IMR-90 (cell line): Measurements from ENCODE around the gene ZNF783. TPM values are rescaled to one million over a fixed set of nuclear protein-coding genes. Genes with fewer than 3 reads are reported as not detected.

Source experiments
- ATAC-seq: fragments of 200-7000 bp; cut with Tn5 transposase; 2 replicates; pipeline ENCODE4 v1.9.1; 2020; ENCODE audit warnings: low read depth, mild to moderate bottlenecking, moderate library complexity
- BruUV-seq: library from RNA; stranded (reverse); fragments of 400-500 nt; replicated peaks from 2 replicates; lab custom pipeline; 2021; lab: Mats Ljungman, UMichigan
- CTCF ChIA-PET: fragments of 300-600 bp; formaldehyde crosslinking; extraction: SDS; loops from one replicate; lab custom pipeline; 2021; ENCODE audit warnings: antibody characterized with exemption; lab: Yijun Ruan, JAX
- POLR2A ChIA-PET: fragments of 300-600 bp; sonication (Branson Sonifier 250); formaldehyde crosslinking; loops from one replicate; lab custom pipeline; 2022; ENCODE audit warnings: antibody characterized with exemption; ENCODE audit not compliant: unreplicated experiment; lab: Charles Lee
- DNase-seq: peaks from one replicate; pipeline ENCODE4 v3.0.0; 2013
- H2AFZ ChIP-seq: replicated peaks from 2 replicates; pipeline ENCODE3; 2013; ENCODE audit warnings: low read length, mild to moderate bottlenecking; ENCODE audit not compliant: poor library complexity
- H2AK5ac ChIP-seq: 2 replicates; pipeline ENCODE4 v1.6.1; 2013; ENCODE audit warnings: low read depth, low read length, inconsistent platforms
- H2AK9ac ChIP-seq: replicated peaks from 2 replicates; pipeline ENCODE3; 2013; ENCODE audit warnings: mild to moderate bottlenecking, low read depth, low read length, moderate library complexity; ENCODE audit not compliant: poor library complexity
- H2BK120ac ChIP-seq: 2 replicates; pipeline ENCODE4 v1.6.1; 2013; ENCODE audit warnings: low read depth, low read length, inconsistent platforms
- H2BK15ac ChIP-seq: 3 replicates; pipeline ENCODE4 v1.6.1; 2013; ENCODE audit warnings: low read depth, low read length, inconsistent platforms
- H2BK20ac ChIP-seq: 2 replicates; pipeline ENCODE4 v1.6.1; 2013; ENCODE audit warnings: low read depth, mild to moderate bottlenecking, inconsistent platforms, low read length, moderate library complexity
- H2BK5ac ChIP-seq: 2 replicates; pipeline ENCODE4 v1.6.1; 2013; ENCODE audit warnings: mild to moderate bottlenecking, low read depth, low read length, inconsistent platforms; ENCODE audit not compliant: poor library complexity, severe bottlenecking
- H3K14ac ChIP-seq: replicated peaks from 2 replicates; pipeline ENCODE4 v1.6.1; 2013; ENCODE audit warnings: low read depth, low read length, inconsistent platforms
- H3K18ac ChIP-seq: 2 replicates; pipeline ENCODE4 v1.6.1; 2013; ENCODE audit warnings: low read depth, low read length, control low read depth
- H3K23ac ChIP-seq: 2 replicates; pipeline ENCODE4 v1.6.1; 2013; ENCODE audit warnings: low read depth, low read length, inconsistent platforms
- H3K27ac ChIP-seq: 2 replicates; pipeline ENCODE4 v1.5.1; 2013; ENCODE audit warnings: mild to moderate bottlenecking, control low read depth, low read length; ENCODE audit not compliant: insufficient read depth
- H3K27me3 ChIP-seq: 2 replicates; pipeline ENCODE4 v1.6.1; 2013; ENCODE audit warnings: low read length; ENCODE audit not compliant: control insufficient read depth, insufficient read depth
- H3K36me3 ChIP-seq: 2 replicates; pipeline ENCODE4 v1.6.1; 2013; ENCODE audit warnings: low read length, mixed read lengths; ENCODE audit not compliant: control insufficient read depth, insufficient read depth
- H3K4ac ChIP-seq: 2 replicates; pipeline ENCODE4 v1.6.1; 2013; ENCODE audit warnings: low read depth, low read length, inconsistent platforms
- H3K4me1 ChIP-seq: 2 replicates; pipeline ENCODE4 v1.6.1; 2013; ENCODE audit warnings: low read length, mixed read lengths; ENCODE audit not compliant: control insufficient read depth, insufficient read depth
- H3K4me2 ChIP-seq: 2 replicates; pipeline ENCODE4 v1.6.1; 2013; ENCODE audit warnings: low read depth, mild to moderate bottlenecking, control low read depth, low read length, moderate library complexity
- H3K4me3 ChIP-seq: 2 replicates; pipeline ENCODE4 v1.5.1; 2013; ENCODE audit warnings: low read depth, mild to moderate bottlenecking, control low read depth, low read length, moderate library complexity; ENCODE audit not compliant: insufficient read depth
- H3K56ac ChIP-seq: 2 replicates; pipeline ENCODE4 v1.6.1; 2013; ENCODE audit warnings: low read length, inconsistent platforms; ENCODE audit not compliant: insufficient read depth; ENCODE audit errors: extremely low read depth
- H3K79me1 ChIP-seq, 2 experiments: 2 replicates each; pipeline ENCODE4 v1.6.1; 2013; ENCODE audit warnings: low read length in 2 of 2, inconsistent platforms in 1 of 2, low read depth in 1 of 2
- H3K9ac ChIP-seq: 2 replicates; pipeline ENCODE4 v1.6.1; 2013; ENCODE audit warnings: low read depth, low read length, control low read depth
- H3K9me1 ChIP-seq: 2 replicates; pipeline ENCODE4 v1.6.1; 2013; ENCODE audit warnings: low read length, inconsistent platforms; ENCODE audit not compliant: insufficient read depth
- H3K9me3 ChIP-seq: 2 replicates; pipeline ENCODE4 v1.6.1; 2013; ENCODE audit warnings: low read length; ENCODE audit not compliant: control insufficient read depth, insufficient read depth
- H4K20me1 ChIP-seq: 2 replicates; pipeline ENCODE4 v1.6.1; 2013; ENCODE audit warnings: low read length, inconsistent platforms; ENCODE audit not compliant: insufficient read depth
- H4K5ac ChIP-seq: 2 replicates; pipeline ENCODE4 v1.6.1; 2013; ENCODE audit warnings: mild to moderate bottlenecking, low read depth, low read length, control low read depth
- H4K8ac ChIP-seq, 2 experiments: 2 replicates each; pipeline ENCODE4 v1.6.1; 2013; ENCODE audit warnings: low read depth in 2 of 2, low read length in 2 of 2, control low read depth in 1 of 2, inconsistent platforms in 1 of 2
- H4K91ac ChIP-seq: 2 replicates; pipeline ENCODE4 v1.6.1; 2013; ENCODE audit warnings: low read depth, low read length, inconsistent platforms; ENCODE audit not compliant: insufficient read depth
- BHLHE40 ChIP-seq: fragments of 150-350 bp; IDR thresholded peaks from 2 replicates; pipeline ENCODE4 v1.6.1; 2016; ENCODE audit warnings: mild to moderate bottlenecking, low read depth, low read length
- CEBPB ChIP-seq: IDR thresholded peaks from 2 replicates; pipeline ENCODE4 v1.6.1; 2012; ENCODE audit warnings: low read depth, low read length, improper control_type of control experiment
- CHD1 ChIP-seq: IDR thresholded peaks from 2 replicates; pipeline ENCODE4 v1.6.1; 2012; ENCODE audit warnings: low read depth, low read length, improper control_type of control experiment
- MAFK ChIP-seq: IDR thresholded peaks from 2 replicates; pipeline ENCODE4 v1.6.1; 2012; ENCODE audit warnings: low read depth, low read length, improper control_type of control experiment
- MXI1 ChIP-seq: IDR thresholded peaks from 2 replicates; pipeline ENCODE4 v1.6.1; 2012; ENCODE audit warnings: low read depth, mild to moderate bottlenecking, low read length, moderate library complexity, borderline replicate concordance
- NFE2L2 ChIP-seq: fragments of 150-350 bp; IDR thresholded peaks from 2 replicates; pipeline ENCODE4 v1.6.1; 2016; ENCODE audit warnings: low read depth, mild to moderate bottlenecking, low read length
- RAD21 ChIP-seq: IDR thresholded peaks from 2 replicates; pipeline ENCODE4 v1.6.1; 2012; ENCODE audit warnings: low read length, improper control_type of control experiment
- RCOR1 ChIP-seq: IDR thresholded peaks from 2 replicates; pipeline ENCODE4 v1.6.1; 2012; ENCODE audit warnings: mild to moderate bottlenecking, low read length, improper control_type of control experiment; ENCODE audit not compliant: insufficient replicate concordance
- RFX5 ChIP-seq: IDR thresholded peaks from 2 replicates; pipeline ENCODE4 v1.8.0; 2012; ENCODE audit warnings: low read depth, mild to moderate bottlenecking, low read length, moderate library complexity
- WGBS, 2 experiments: methylation state at CpG; one replicate each; pipeline versions ENCODE4 v1.1.5 to v1.1.7; 2013; ENCODE audit warnings: missing lambda C conversion rate in 2 of 2; ENCODE audit not compliant: insufficient read length in 1 of 2; ENCODE audit errors: extremely low coverage in 2 of 2; 5-methylcytosine and 5-hydroxymethylcytosine counted together
- dilution Hi-C: fragments of 300-500 bp; cut with HindIII; formaldehyde crosslinking; loops from one replicate; pipeline ENCODE4 v1.14.3; 2018; ENCODE audit warnings: low sequenced_read_pairs; ENCODE audit not compliant: unreplicated experiment
- in situ Hi-C: fragments of 300-500 bp; cut with MboI; formaldehyde crosslinking; loops from 3 replicates; pipeline ENCODE4 v1.14.3; 2019; ENCODE audit warnings: low sequenced_read_pairs, inconsistent platforms, mixed read lengths
- intact Hi-C: fragments of 100-400 bp; cut with micrococcal nuclease; formaldehyde crosslinking; loops from 2 replicates; pipeline ENCODE4 v1.10.0; 2022
- polyA plus RNA-seq, 3 experiments: library from polyadenylated mRNA; depleted of rRNA; stranded (reverse); fragments of >200 nt; gene quantifications; 2 replicates each; pipeline ENCODE4 v1.2.3, GENCODE V29; 2012; ENCODE audit warnings: low replicate concordance in 1 of 3
- total RNA-seq: library from RNA; depleted of rRNA; stranded (reverse); fragments of >200 nt; gene quantifications from 2 replicates; pipeline ENCODE4 v1.2.3, GENCODE V29; 2012
- TF ChIP-seq, protein P1 (sequence below): conservative IDR thresholded peaks from 2 replicates; pipeline ENCODE4 v1.5.1; 2012; ENCODE audit warnings: mild to moderate bottlenecking, low read depth, low read length, improper control_type of control experiment

ZNF783 gene
- total and polyA plus RNA-seq, 2 of the 4 experiments (the other 2 are of a cell fraction), result 2.3 to 7.2 TPM

DNA sequence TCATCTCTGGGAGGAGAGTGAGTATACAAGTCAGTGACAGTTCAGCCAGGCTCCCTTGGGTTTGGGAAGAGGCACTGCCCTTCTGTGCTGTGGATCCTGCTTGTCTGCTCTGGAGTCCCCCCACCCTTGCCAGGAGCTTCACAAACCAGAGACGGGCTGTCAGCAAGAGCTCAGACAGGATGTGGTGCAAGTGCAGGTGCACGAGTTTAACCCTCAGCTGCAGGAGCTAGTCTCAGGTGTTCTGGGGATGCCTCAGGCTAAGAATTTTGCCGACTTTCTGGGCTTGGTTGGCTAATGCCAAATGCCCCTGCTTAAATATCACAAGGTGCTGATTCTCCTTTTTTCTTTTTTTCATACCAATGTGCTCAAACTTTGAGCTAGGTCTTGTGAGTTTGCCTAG lies 22.3 kb downstream of the ZNF783 start:
- Histone ChIP-seq H3K9me1 (peaks cover 7% of the 10 kb centered on the region), H3K4me1 (0 out of 2 replicates have a peak, but pooled peaks cover 2% of the 10 kb centered on the region), H3K4me3 (no peak overlapping the region), H4K8ac (no peak overlapping the region), H3K27me3 (no peaks in the 10 kb centered on the region), H3K9ac (no peak overlapping the region), H3K14ac (no peak overlapping the region), H2BK15ac (no peak overlapping the region), H3K9me3 (no peaks in the 10 kb centered on the region), H2AK9ac (no peak overlapping the region), H2AK5ac (no peak overlapping the region), H4K5ac (no peak overlapping the region), H2BK5ac (no peak overlapping the region), H3K23ac (no peak overlapping the region), H3K27ac (no peak overlapping the region), H4K91ac (no peak overlapping the region), H3K4ac (no peak overlapping the region), H3K36me3 (peaks cover 13% of the 10 kb centered on the region), H3K4me2 (no peak overlapping the region), H3K18ac (no peak overlapping the region), H4K20me1 (peaks cover 4% of the 10 kb centered on the region), H2AFZ (no peak overlapping the region), H2BK120ac (no peak overlapping the region), H3K79me1 (peaks cover 0 to 3% of the 10 kb centered on the region in 2 experiments; a peak in 1 of 4 replicates), H2BK20ac (no peak overlapping the region), H3K56ac (no peak overlapping the region)
- dilution Hi-C loops (no loop called here), intact Hi-C loops (no loop called here), in situ Hi-C loops (no loop called here)
- no TSS peak for BruUV-seq
- ChIA-PET POLR2A (no interaction called here), CTCF (interaction anchor here (0.7 kb wide), 1 partner anchor 26 kb away, joined by 3 read pairs; no protein-coding TSS in a partner anchor)
- no CpG with 5 or more reads among the region's 3 CpGs for WGBS, 2 experiments
- TF ChIP-seq CHD1 (no peak), CEBPB (no peak), RAD21 (no peak), BHLHE40 (no peak), RCOR1 (no peak), RFX5 (no peak), MAFK (no peak), NFE2L2 (no peak), MXI1 (no peak)
- TF ChIP-seq, protein P1, sequence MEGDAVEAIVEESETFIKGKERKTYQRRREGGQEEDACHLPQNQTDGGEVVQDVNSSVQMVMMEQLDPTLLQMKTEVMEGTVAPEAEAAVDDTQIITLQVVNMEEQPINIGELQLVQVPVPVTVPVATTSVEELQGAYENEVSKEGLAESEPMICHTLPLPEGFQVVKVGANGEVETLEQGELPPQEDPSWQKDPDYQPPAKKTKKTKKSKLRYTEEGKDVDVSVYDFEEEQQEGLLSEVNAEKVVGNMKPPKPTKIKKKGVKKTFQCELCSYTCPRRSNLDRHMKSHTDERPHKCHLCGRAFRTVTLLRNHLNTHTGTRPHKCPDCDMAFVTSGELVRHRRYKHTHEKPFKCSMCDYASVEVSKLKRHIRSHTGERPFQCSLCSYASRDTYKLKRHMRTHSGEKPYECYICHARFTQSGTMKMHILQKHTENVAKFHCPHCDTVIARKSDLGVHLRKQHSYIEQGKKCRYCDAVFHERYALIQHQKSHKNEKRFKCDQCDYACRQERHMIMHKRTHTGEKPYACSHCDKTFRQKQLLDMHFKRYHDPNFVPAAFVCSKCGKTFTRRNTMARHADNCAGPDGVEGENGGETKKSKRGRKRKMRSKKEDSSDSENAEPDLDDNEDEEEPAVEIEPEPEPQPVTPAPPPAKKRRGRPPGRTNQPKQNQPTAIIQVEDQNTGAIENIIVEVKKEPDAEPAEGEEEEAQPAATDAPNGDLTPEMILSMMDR, result no peak
- DNase-seq (no peak), ATAC-seq (no peak)
